B cell (primary cell): ENCODE data around the gene MESD. TPM values are rescaled to one million over a fixed set of nuclear protein-coding genes. Genes with fewer than 3 reads are reported as not detected.
"Not testable (repeated sequence)": the region's sequence is repeated elsewhere in the genome, so short reads cannot be mapped to it uniquely, and the experiment has no call there.

Experiments used
- ATAC-seq: fragments of 200-7000 bp; cut with Tn5 transposase; one replicate; pipeline ENCODE4 v1.10.0; 2021; ENCODE audit warnings: low read depth, mild to moderate bottlenecking, moderate number of reproducible peaks, moderate library complexity
- CTCF ChIA-PET: fragments of 350-600 bp; sonication (Branson Sonifier 250); formaldehyde crosslinking; loops from one replicate; lab custom pipeline; 2021; ENCODE audit warnings: antibody characterized with exemption, inconsistent platforms; lab: Charles Lee
- POLR2A ChIA-PET: fragments of 350-600 bp; sonication (Branson Sonifier 250); formaldehyde crosslinking; loops from one replicate; lab custom pipeline; 2021; ENCODE audit warnings: antibody characterized with exemption; lab: Charles Lee
- DNase-seq: peaks from one replicate; pipeline ENCODE4 v3.0.0; 2013
- H2AFZ ChIP-seq: 2 replicates; pipeline ENCODE4 v1.6.1; 2012; ENCODE audit warnings: mild to moderate bottlenecking, low read depth, low read length; ENCODE audit not compliant: insufficient read depth, poor library complexity, severe bottlenecking
- H3K27ac ChIP-seq, 2 donors: 1 replicate in 1 of 2; 2 replicates in 1 of 2; pipeline ENCODE4 v1.5.1; 2012 to 2013; ENCODE audit warnings: low read length in 2 of 2, mild to moderate bottlenecking in 2 of 2, moderate library complexity in 1 of 2
- H3K27me3 ChIP-seq, 4 experiments: fragments of 200-600 bp in 1 of 4; sonication (generic) in 1 of 4; replicated peaks in 1 of 4; 1 replicate in 2 of 4; 2 replicates in 2 of 4; pipeline versions ENCODE4 v1.6.1 to v1.7.0; 2013 to 2016; ENCODE audit warnings: low read length in 3 of 4, mild to moderate bottlenecking in 2 of 4, mixed read lengths in 1 of 4, moderate library complexity in 1 of 4; ENCODE audit not compliant: insufficient read depth in 4 of 4, control insufficient read depth in 3 of 4; ENCODE audit errors: control extremely low read depth in 1 of 4
- H3K36me3 ChIP-seq, 2 experiments: replicated peaks in 1 of 2; 1 replicate in 1 of 2; 2 replicates in 1 of 2; pipeline versions ENCODE4 v1.6.1 to v1.7.1; 2013; ENCODE audit warnings: low read length in 1 of 2; ENCODE audit not compliant: insufficient read depth in 2 of 2, control insufficient read depth in 1 of 2; ENCODE audit errors: control extremely low read depth in 1 of 2, extremely low read depth in 1 of 2
- H3K4me1 ChIP-seq, 2 donors: fragments of 200-600 bp in 1 of 2; sonication (generic) in 1 of 2; 1 replicate in 1 of 2; 2 replicates in 1 of 2; pipeline versions ENCODE4 v1.5.1 to v1.6.1; 2013 to 2017; ENCODE audit warnings: low read length in 2 of 2; ENCODE audit not compliant: control insufficient read depth in 2 of 2, insufficient read depth in 2 of 2
- H3K4me2 ChIP-seq: replicated peaks from 2 replicates; pipeline ENCODE3; 2012; ENCODE audit warnings: mild to moderate bottlenecking, low read depth, low read length; ENCODE audit not compliant: poor library complexity, severe bottlenecking
- H3K4me3 ChIP-seq, 5 experiments: fragments of 200-600 bp in 1 of 5; sonication (generic) in 1 of 5; 1 replicate in 3 of 5; 2 replicates in 2 of 5; pipeline versions ENCODE4 v1.5.1 to v1.7.0; 2011 to 2016; ENCODE audit warnings: low read length in 4 of 5, mild to moderate bottlenecking in 4 of 5, low read depth in 2 of 5, control low read depth in 1 of 5, moderate library complexity in 1 of 5; ENCODE audit not compliant: insufficient read depth in 1 of 5; ENCODE audit errors: control extremely low read depth in 1 of 5, extremely low read depth in 1 of 5
- H3K79me2 ChIP-seq: fragments of 200-600 bp; sonication (generic); one replicate; pipeline ENCODE4 v1.6.0; 2016; ENCODE audit warnings: low read length; ENCODE audit not compliant: control insufficient read depth, insufficient read depth
- H3K9ac ChIP-seq: fragments of 200-600 bp; sonication (generic); 2 replicates; pipeline ENCODE4 v1.6.1; 2017; ENCODE audit warnings: mild to moderate bottlenecking, low read length, moderate library complexity
- H3K9me3 ChIP-seq, 3 donors: one replicate each; pipeline versions ENCODE4 v1.6.1 to v1.7.1; 2013; ENCODE audit warnings: low read length in 2 of 3; ENCODE audit not compliant: control insufficient read depth in 2 of 3, insufficient read depth in 1 of 3; ENCODE audit errors: control extremely low read depth in 1 of 3
- H4K20me1 ChIP-seq: 2 replicates; pipeline ENCODE4 v1.6.0; 2012; ENCODE audit warnings: mild to moderate bottlenecking, low read length; ENCODE audit not compliant: insufficient read depth, control insufficient read depth, poor library complexity, severe bottlenecking
- H3K27ac Mint-ChIP-seq: one replicate; pipeline ENCODE4 v1.8.0; 2021; ENCODE audit warnings: mixed read lengths
- H3K27me3 Mint-ChIP-seq: one replicate; pipeline ENCODE4 v1.8.0; 2021; ENCODE audit warnings: mixed read lengths
- H3K4me1 Mint-ChIP-seq: one replicate; pipeline ENCODE4 v1.8.0; 2021; ENCODE audit warnings: mixed read lengths
- H3K4me3 Mint-ChIP-seq: one replicate; pipeline ENCODE4 v1.8.0; 2021; ENCODE audit warnings: mixed read lengths
- H3K9me3 Mint-ChIP-seq: one replicate; pipeline ENCODE4 v1.8.0; 2022; ENCODE audit warnings: mixed read lengths; ENCODE audit not compliant: insufficient read depth
- CTCF ChIP-seq: fragments of 200-600 bp; IDR thresholded peaks from one replicate; pipeline ENCODE4 v1.8.0; 2022; ENCODE audit warnings: antibody characterized with exemption, mild to moderate bottlenecking
- EZH2 ChIP-seq: IDR thresholded peaks from 2 replicates; pipeline ENCODE4 v1.6.1; 2012; ENCODE audit warnings: borderline replicate concordance, low read depth, mild to moderate bottlenecking, moderate library complexity, low read length; ENCODE audit not compliant: insufficient read depth, poor library complexity, severe bottlenecking
- WGBS: methylation state at CpG from one replicate; pipeline ENCODE4 v1.1.5; 2013; ENCODE audit warnings: missing lambda C conversion rate; ENCODE audit not compliant: insufficient coverage; 5-methylcytosine and 5-hydroxymethylcytosine counted together
- intact Hi-C: fragments of 100-400 bp; cut with micrococcal nuclease; formaldehyde crosslinking; loops from one replicate; pipeline ENCODE4 v1.10.0; 2022
- polyA plus RNA-seq: library from polyadenylated mRNA; depleted of rRNA; stranded (reverse); fragments of >200 nt; gene quantifications from 2 replicates; pipeline ENCODE4 v1.2.3, GENCODE V29; 2012
- total RNA-seq, 2 donors: library from RNA; stranded (reverse); fragments of 120-200 nt in 1 of 2; gene quantifications; 1 replicate in 1 of 2; 2 replicates in 1 of 2; pipeline versions ENCODE4 v1.2.3 to v1.2.4, GENCODE V29; 2013 to 2022

MESD gene
- total and polyA plus RNA-seq, 2 donors (not counting 1 experiment from before 2014, with no cell fraction given) = 7.9 to 35.3 TPM

GRCh38 chr15:80957556-80957955, 32.1 kb downstream of the MESD start:
- no peak overlapping the region for H3K4me2 ChIP-seq
- H3K9ac ChIP-seq = no peak overlapping the region
- H3K27ac Mint-ChIP-seq = no peak overlapping the region
- H3K4me1 Mint-ChIP-seq = no peaks in the 10 kb centered on the region
- H3K4me1 ChIP-seq = no peaks in the 10 kb centered on the region
- intact Hi-C loops = no loop called here
- POLR2A ChIA-PET = no interaction called here
- CTCF ChIA-PET = interaction anchor here (1.8 kb wide), 1 partner anchor 12 kb away, joined by 8 read pairs; no protein-coding TSS in a partner anchor
- no peaks in the 10 kb centered on the region for H3K9me3 ChIP-seq
- H3K27me3 Mint-ChIP-seq = no peaks in the 10 kb centered on the region
- no peaks in the 10 kb centered on the region for H4K20me1 ChIP-seq
- no peaks in the 10 kb centered on the region for H3K27me3 ChIP-seq
- TF ChIP-seq EZH2 (no peak), CTCF (no peak)
- no peak for DNase-seq
- no peak overlapping the region for H3K4me3 ChIP-seq
- peaks cover 3% of the 10 kb centered on the region for H3K79me2 ChIP-seq
- peaks cover 1 to 20% of the 10 kb centered on the region in 2 experiments for H3K36me3 ChIP-seq
- H2AFZ ChIP-seq = no peak overlapping the region
- peaks cover 2% of the 10 kb centered on the region for H3K9me3 Mint-ChIP-seq
- no peak for ATAC-seq
- no peak overlapping the region for H3K4me3 Mint-ChIP-seq
- WGBS = no CpG with 5 or more reads among the region's 2 CpGs
- no peak overlapping the region for H3K27ac ChIP-seq

DNA sequence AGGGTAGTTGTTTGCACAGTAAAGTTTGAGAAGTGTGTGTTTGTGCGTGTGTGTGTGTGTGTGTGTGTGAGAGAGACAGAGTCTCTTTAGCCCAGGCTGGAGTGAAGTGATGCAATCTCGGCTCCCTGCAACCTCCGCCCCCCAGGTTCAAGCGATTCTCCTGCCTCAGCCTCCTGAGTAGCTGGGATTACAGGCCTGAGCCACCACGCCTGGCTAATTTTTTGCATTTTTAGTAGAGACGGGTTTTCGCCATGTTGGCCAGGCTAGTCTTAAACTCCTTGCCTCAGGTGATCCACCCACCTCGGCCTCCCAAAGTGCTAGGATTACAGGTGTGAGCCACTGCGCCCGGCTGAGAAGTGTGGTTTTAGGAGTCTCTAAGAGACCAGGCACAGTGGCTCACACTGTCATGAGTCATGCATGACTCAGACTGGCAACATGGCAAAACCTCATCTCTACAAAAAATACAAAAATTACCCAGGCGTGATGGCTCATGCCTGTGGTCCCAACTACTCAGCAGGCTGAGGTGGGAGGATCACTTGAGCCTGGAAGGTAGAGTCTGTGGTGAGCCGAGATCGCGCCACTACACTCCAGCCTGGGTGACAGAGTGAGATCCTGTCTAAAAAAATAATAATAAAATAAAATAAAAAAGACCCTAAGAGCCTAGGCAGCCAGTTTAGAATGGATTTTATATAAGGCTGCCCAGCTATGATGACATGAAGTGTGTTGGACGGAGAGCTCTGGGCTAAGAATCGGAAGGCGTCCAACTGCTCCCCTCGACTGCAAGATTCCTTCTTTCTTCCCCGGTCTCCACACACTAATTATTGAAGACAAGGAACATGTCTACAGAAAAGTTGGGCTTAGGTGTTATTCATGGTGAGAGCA, 33.8 kb downstream of the MESD start:
- H2AFZ ChIP-seq, H3K79me2 ChIP-seq, H4K20me1 ChIP-seq, H3K27me3 Mint-ChIP-seq, H3K4me1 Mint-ChIP-seq, H3K27me3 ChIP-seq, intact Hi-C loops, H3K9me3 Mint-ChIP-seq, H3K9ac ChIP-seq, DNase-seq, H3K4me3 ChIP-seq, H3K4me1 ChIP-seq, H3K4me2 ChIP-seq, H3K27ac Mint-ChIP-seq, H3K9me3 ChIP-seq, H3K4me3 Mint-ChIP-seq, H3K27ac ChIP-seq: not testable (repeated sequence)
- ChIA-PET POLR2A (interaction anchor here (0.7 kb wide), 1 partner anchor 46 kb away, joined by 4 read pairs; no protein-coding TSS in a partner anchor), CTCF (interaction anchor here (0.7 to 2.3 kb wide), 2 partner anchors 14 to 500 kb away, joined by 3 to 6 read pairs; no protein-coding TSS in a partner anchor)
- ATAC-seq = peak; percentile 51
- peaks cover 1 to 30% of the 10 kb centered on the region in 2 experiments for H3K36me3 ChIP-seq
- WGBS = 85% methylated on average over 10 of the region's 19 CpGs
